Small intestine (tissue), 7 donors: ENCODE data around the gene ELAVL1. TPM values are rescaled to one million over a fixed set of nuclear protein-coding genes. Genes with fewer than 3 reads are reported as not detected.

Experiments
- DNase-seq, 2 donors: peaks; one replicate each; pipeline versions ENCODE4 v3.0.0 to v3.0.0-alpha.2; 2013
- FAIRE-seq: peaks from 2 replicates; lab custom pipeline; 2012; peaks lifted over from hg19 to GRCh38; lab: Jason Lieb, UNC
- H3K27ac ChIP-seq, 3 donors: one replicate each; pipeline ENCODE4 v1.5.1; 2013; ENCODE audit warnings: low read length in 2 of 3, mild to moderate bottlenecking in 2 of 3, control low read depth in 1 of 3, inconsistent platforms in 1 of 3, low read depth in 1 of 3, moderate library complexity in 1 of 3
- H3K27me3 ChIP-seq, 3 donors: one replicate each; pipeline ENCODE4 v1.6.1; 2013; ENCODE audit warnings: low read length in 3 of 3, inconsistent platforms in 1 of 3; ENCODE audit not compliant: control insufficient read depth in 3 of 3, insufficient read depth in 3 of 3
- H3K36me3 ChIP-seq, 3 donors: one replicate each; pipeline ENCODE4 v1.6.1; 2013; ENCODE audit warnings: low read length in 3 of 3, inconsistent platforms in 1 of 3, low read depth in 1 of 3, mild to moderate bottlenecking in 1 of 3, moderate library complexity in 1 of 3; ENCODE audit not compliant: control insufficient read depth in 3 of 3, insufficient read depth in 2 of 3
- H3K4me1 ChIP-seq, 3 donors: one replicate each; pipeline ENCODE4 v1.6.1; 2013; ENCODE audit warnings: low read length in 2 of 3, inconsistent platforms in 1 of 3, low read depth in 1 of 3, mild to moderate bottlenecking in 1 of 3, moderate library complexity in 1 of 3; ENCODE audit not compliant: control insufficient read depth in 3 of 3, insufficient read depth in 2 of 3
- H3K4me3 ChIP-seq, 3 donors: one replicate each; pipeline ENCODE4 v1.5.1; 2013; ENCODE audit warnings: low read length in 3 of 3, control low read depth in 1 of 3, inconsistent platforms in 1 of 3, low read depth in 1 of 3, mild to moderate bottlenecking in 1 of 3, moderate library complexity in 1 of 3
- H3K9me3 ChIP-seq, 2 donors: one replicate each; pipeline ENCODE4 v1.6.1; 2013; ENCODE audit warnings: low read depth in 1 of 2, low read length in 1 of 2; ENCODE audit not compliant: control insufficient read depth in 2 of 2, insufficient read depth in 1 of 2
- WGBS, 3 donors: extraction: QIAGEN DNeasy Blood & Tissue Kit; methylation state at CpG; one replicate each; pipeline ENCODE4 v1.1.7; 2013; 5-methylcytosine and 5-hydroxymethylcytosine counted together
- polyA plus RNA-seq, 4 donors: library from polyadenylated mRNA; stranded (reverse) in 3 of 4; unstranded in 1 of 4; fragments of 200-250 nt in 3 of 4; fragments of 120-200 nt in 1 of 4; gene quantifications; one replicate each; pipeline versions ENCODE4 v1.2.1 to v1.2.3, GENCODE V29; 2013
- donor health status: healthy with polysubstance abuse.
- donor health status: control.
- donor health status: control.
- donor health status: Bipolar disorder and iron deficiency.
- donor health status: healthy.

ELAVL1 gene
- polyA plus RNA-seq, 4 donors, result 14.6 to 51.1 (median 26.4) TPM

GRCh38 chr19:7912144-7912696 lies 93.2 kb downstream of the ELAVL1 start:
- Histone ChIP-seq H3K27ac (no peak overlapping the region), H3K27me3 (peaks cover 0 to 27% (median 11%) of the 10 kb centered on the region in 3 donors), H3K4me1 (peaks cover 2 to 13% (median 2%) of the 10 kb centered on the region in 3 donors), H3K36me3 (peaks cover 6 to 59% (median 18%) of the 10 kb centered on the region in 3 donors), H3K4me3 (no peak overlapping the region), H3K9me3 (no peaks in the 10 kb centered on the region)
- DNase-seq, result no peak
- FAIRE-seq, result no peak
- WGBS, 3 donors, result 92 to 94% (median 92%) methylated on average over 19 to 31 of the region's 31 CpGs

DNA sequence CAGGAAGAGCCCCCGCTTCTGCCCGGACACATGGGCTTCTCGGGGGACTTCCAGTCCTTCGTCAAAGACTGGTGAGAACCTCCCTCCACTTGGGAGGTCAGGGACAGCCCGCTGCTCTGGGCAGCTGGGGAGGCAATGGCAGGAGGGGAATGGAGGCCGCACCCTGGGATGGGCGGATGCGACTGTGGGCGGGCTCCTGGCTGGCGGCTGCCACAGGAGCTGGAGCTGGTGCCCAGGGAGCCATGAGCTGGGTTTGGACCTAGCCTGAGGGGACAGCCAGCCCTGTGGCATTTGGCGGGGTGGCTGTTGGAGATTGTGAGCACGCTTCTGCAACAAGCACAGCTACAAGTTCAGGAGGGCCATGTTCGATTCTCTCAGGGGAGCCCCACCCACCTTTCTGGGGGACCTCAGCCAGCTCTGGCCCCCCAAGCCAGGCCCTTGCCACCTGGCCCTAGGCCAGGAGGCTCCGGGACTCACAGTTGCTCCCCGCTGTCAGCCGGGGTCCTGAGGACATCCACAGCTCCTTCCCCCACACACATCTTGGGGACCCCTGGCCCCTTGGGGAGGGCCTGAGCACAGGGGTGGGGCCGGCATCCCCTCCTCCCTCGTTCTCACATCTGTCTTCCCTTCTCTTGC lies 93.8 kb downstream of the ELAVL1 start:
- no peak for DNase-seq
- no peaks in the 10 kb centered on the region for H3K9me3 ChIP-seq
- no peak for FAIRE-seq
- no peak overlapping the region for H3K27ac ChIP-seq
- WGBS, 3 donors, result 87 to 90% (median 88%) methylated on average over 18 of the region's 18 CpGs
- peaks cover 0 to 23% (median 8%) of the 10 kb centered on the region in 3 donors for H3K27me3 ChIP-seq
- H3K4me1 ChIP-seq, result peaks cover 0 to 10% (median 0%) of the 10 kb centered on the region in 3 donors
- H3K36me3 ChIP-seq, result peaks cover 6 to 62% (median 18%) of the 10 kb centered on the region in 3 donors
- H3K4me3 ChIP-seq, result no peak overlapping the region

- DNase-seq (no peak), FAIRE-seq (no peak)
- no peaks in the 10 kb centered on the region for H3K9me3 ChIP-seq
- H3K4me1 ChIP-seq, result peaks cover 0 to 4% (median 0%) of the 10 kb centered on the region in 3 donors
- H3K27me3 ChIP-seq, result peaks cover 0 to 13% (median 3%) of the 10 kb centered on the region in 3 donors
- peaks cover 8 to 71% (median 18%) of the 10 kb centered on the region in 3 donors for H3K36me3 ChIP-seq
- H3K4me3 ChIP-seq, result no peak overlapping the region
- H3K27ac ChIP-seq, result no peak overlapping the region
- 93 to 94% (median 94%) methylated on average over 54 of the region's 54 CpGs for WGBS, 3 donors
These were observed 94.9 kb downstream of the ELAVL1 start for GRCh38 chr19:7910321-7911161.

DNA sequence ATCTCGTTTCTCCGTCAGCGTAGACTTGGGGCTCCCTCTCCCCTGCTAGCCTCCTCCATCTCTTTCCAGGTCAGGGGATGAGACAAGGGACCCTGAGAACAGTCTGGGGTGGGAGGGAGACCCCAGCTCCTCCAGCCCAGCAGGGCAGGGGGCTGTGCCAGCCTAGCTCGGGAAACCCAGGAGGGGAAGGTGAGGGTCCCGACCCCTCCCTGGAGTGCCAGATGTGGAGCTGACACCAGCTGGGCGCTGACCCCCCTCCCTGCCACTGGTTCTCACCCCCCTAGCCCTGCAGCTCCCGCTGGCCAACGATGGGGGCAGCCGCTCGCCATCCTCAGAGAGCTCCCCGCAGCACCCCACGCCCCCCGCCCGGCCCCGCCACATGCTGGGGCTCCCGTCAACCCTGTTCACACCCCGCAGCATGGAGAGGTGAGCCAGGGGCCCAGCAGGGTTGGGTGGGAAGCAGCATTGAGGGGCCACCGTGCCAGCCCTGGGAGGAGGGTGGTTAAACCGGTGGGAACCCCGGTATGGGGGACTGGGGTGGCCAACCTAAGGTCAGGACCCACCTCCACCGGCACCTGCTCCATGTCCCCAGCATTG lies 95.9 kb downstream of the ELAVL1 start:
- H3K4me3 ChIP-seq, result no peak overlapping the region
- 89 to 94% (median 93%) methylated on average over 20 to 21 of the region's 21 CpGs for WGBS, 3 donors
- no peaks in the 10 kb centered on the region for H3K9me3 ChIP-seq
- FAIRE-seq, result no peak
- no peak overlapping the region for H3K27ac ChIP-seq
- H3K27me3 ChIP-seq, result peaks cover 0 to 3% (median 0%) of the 10 kb centered on the region in 3 donors
- H3K4me1 ChIP-seq, result peaks cover 0 to 11% (median 0%) of the 10 kb centered on the region in 3 donors
- DNase-seq, result no peak
- peaks cover 8 to 79% (median 18%) of the 10 kb centered on the region in 3 donors for H3K36me3 ChIP-seq

GRCh38 chr19:7908742-7909461 lies 96.5 kb downstream of the ELAVL1 start:
- no peak overlapping the region for H3K27ac ChIP-seq
- peaks cover 8 to 81% (median 18%) of the 10 kb centered on the region in 3 donors for H3K36me3 ChIP-seq
- H3K27me3 ChIP-seq, result no peaks in the 10 kb centered on the region
- H3K4me3 ChIP-seq, result no peak overlapping the region
- DNase-seq (no peak), FAIRE-seq (no peak)
- no peaks in the 10 kb centered on the region for H3K9me3 ChIP-seq
- H3K4me1 ChIP-seq, result peaks cover 0 to 13% (median 0%) of the 10 kb centered on the region in 3 donors
- WGBS, 3 donors, result 89 to 93% (median 92%) methylated on average over 17 to 19 of the region's 19 CpGs

Other genes with a start within 250 kb of the ELAVL1 start
- gene CLEC4M, start 242.4 kb downstream of the ELAVL1 start, polyA plus RNA-seq, result under 1 TPM in 2 of 4 donors, not detected in 2; 0.12 to 0.61 TPM
- gene EVI5L, start 175.4 kb downstream of the ELAVL1 start, polyA plus RNA-seq, result 1 to 10 TPM; 2.9 to 8.4 (median 5.6) TPM
- gene PRR36, start 131.3 kb downstream of the ELAVL1 start, polyA plus RNA-seq, result under 1 TPM in 2 of 4 donors, not detected in 2; 0.22 to 0.47 TPM
- gene LRRC8E, start 117.1 kb downstream of the ELAVL1 start, polyA plus RNA-seq, result under 1 TPM; 0.27 to 0.71 (median 0.60) TPM
- gene MAP2K7, start 101.8 kb downstream of the ELAVL1 start, polyA plus RNA-seq, result 10 to 100 TPM; 17.3 to 27.5 (median 21.6) TPM
- gene TGFBR3L, start 90.8 kb downstream of the ELAVL1 start, polyA plus RNA-seq, result 1 to 10 TPM in 1 of 4 donors, under 1 TPM in 1, not detected in 2; 0.21 to 1.4 TPM
- gene SNAPC2, start 85.3 kb downstream of the ELAVL1 start, polyA plus RNA-seq, result 10 to 100 TPM; 12.4 to 17.3 (median 16.4) TPM
- gene CTXN1, start 79.5 kb downstream of the ELAVL1 start, polyA plus RNA-seq, result 1 to 10 TPM in 1 of 4 donors, under 1 TPM in 1, not detected in 2; 0.77 to 1.1 TPM
- gene TIMM44, start 62.0 kb downstream of the ELAVL1 start, polyA plus RNA-seq, result 10 to 100 TPM; 40.2 to 81.4 (median 68.9) TPM
- gene CCL25, start 47.1 kb upstream of the ELAVL1 start, polyA plus RNA-seq, result 100 to 1,000 TPM; 156 to 831 (median 414) TPM
- gene FBN3, start 144.0 kb upstream of the ELAVL1 start, polyA plus RNA-seq, result 1 to 10 TPM in 1 of 4 donors, under 1 TPM in 1, not detected in 2; 0.04 to 2.5 TPM
- 100 to 1,000 TPM in 1 of 4 donors, 10 to 100 TPM in 1, 1 to 10 TPM in 1, under 1 TPM in 1; 0.89 to 127 (median 9.5) TPM for gene CERS4, start 203.7 kb upstream of the ELAVL1 start, polyA plus RNA-seq